Measurements from ENCODE around the gene CORO6. TPM values are rescaled to one million over a fixed set of nuclear protein-coding genes. Genes with fewer than 3 reads are reported as not detected.

CORO6 gene
- total and polyA plus RNA-seq, 2 of the 13 experiments (the other 11 are each of a cell fraction or from before 2014, with no cell fraction given), result 0.42 to 0.82 TPM

- TF ChIP-seq, protein P1, sequence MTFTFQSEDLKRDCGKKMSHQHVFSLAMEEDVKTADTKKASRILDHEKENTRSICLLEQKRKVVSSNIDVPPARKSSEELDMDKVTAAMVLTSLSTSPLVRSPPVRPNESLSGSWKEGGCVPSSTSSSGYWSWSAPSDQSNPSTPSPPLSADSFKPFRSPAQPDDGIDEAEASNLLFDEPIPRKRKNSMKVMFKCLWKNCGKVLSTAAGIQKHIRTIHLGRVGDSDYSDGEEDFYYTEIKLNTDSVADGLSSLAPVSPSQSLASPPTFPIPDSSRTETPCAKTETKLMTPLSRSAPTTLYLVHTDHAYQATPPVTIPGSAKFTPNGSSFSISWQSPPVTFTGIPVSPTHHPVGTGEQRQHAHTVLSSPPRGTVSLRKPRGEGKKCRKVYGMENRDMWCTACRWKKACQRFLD (CRISPR knock-in tag; IDR thresholded peaks at IDR 0.05; ENCODE audit: borderline replicate concordance), result no peak
- 0 out of 2 replicates have a peak, but pooled peaks have one; percentile 26 for TF ChIP-seq FOXO1 (CRISPR knock-in tag; IDR thresholded peaks at IDR 0.05)
- peak; percentile 69; the same call in 1 of the 2 replicates for TF ChIP-seq RCOR2 (CRISPR knock-in tag; IDR thresholded peaks at IDR 0.05)
- TF ChIP-seq TBX2 (CRISPR knock-in tag; IDR thresholded peaks at IDR 0.05; ENCODE audit: borderline replicate concordance), result peak; percentile 39; the same call in 1 of the 2 replicates
- no peak for TF ChIP-seq PTBP1 (IDR thresholded peaks at IDR 0.05; ENCODE audit: low read depth, low read length, poor library complexity, severe bottlenecking)
- 0 out of 2 replicates have a peak, but pooled peaks have one; percentile 22 for TF ChIP-seq MIER3 (CRISPR knock-in tag; IDR thresholded peaks at IDR 0.05; ENCODE audit: borderline replicate concordance)
- TF ChIP-seq CEBPB (IDR thresholded peaks at IDR 0.05; ENCODE audit: borderline replicate concordance, low read depth, low read length), result peak; percentile 56; the same call in 1 of the 2 replicates
- TF ChIP-seq SIX1 (CRISPR knock-in tag; IDR thresholded peaks at IDR 0.05; ENCODE audit: borderline replicate concordance), result peak; percentile 99
- no peak for TF ChIP-seq NONO (IDR thresholded peaks at IDR 0.05)
- TF ChIP-seq NONO (CRISPR knock-in tag; conservative IDR thresholded peaks at IDR 0.05), result no peak
- TF ChIP-seq POGZ (CRISPR knock-in tag; IDR thresholded peaks at IDR 0.05), result peak; percentile 48; the same call in 1 of the 2 replicates
- TF ChIP-seq ERF (CRISPR knock-in tag; IDR thresholded peaks at IDR 0.05), result no peak
- TF ChIP-seq FOXA3 (CRISPR knock-in tag; IDR thresholded peaks at IDR 0.05), result peak; percentile 34; the same call in 1 of the 2 replicates
- TF ChIP-seq RXRB (CRISPR knock-in tag; IDR thresholded peaks at IDR 0.05; ENCODE audit: borderline replicate concordance), result peak; percentile 67
- TF ChIP-seq ZNF331 (CRISPR knock-in tag; IDR thresholded peaks at IDR 0.05), result 0 out of 2 replicates have a peak, but pooled peaks have one; percentile 19
- TF ChIP-seq CEBPG (CRISPR knock-in tag; IDR thresholded peaks at IDR 0.05), result peak; percentile 68
- TF ChIP-seq RARA (CRISPR knock-in tag; IDR thresholded peaks at IDR 0.05), result peak; percentile 38
- TF ChIP-seq ISL2 (CRISPR knock-in tag; IDR thresholded peaks at IDR 0.05), result no peak
- peak; percentile 90 for TF ChIP-seq ESRRA (CRISPR knock-in tag; IDR thresholded peaks at IDR 0.05; ENCODE audit: low read depth)
- 0 out of 2 replicates have a peak, but pooled peaks have one; percentile 48 for TF ChIP-seq IRF2 (CRISPR knock-in tag; IDR thresholded peaks at IDR 0.05)
- no peak for TF ChIP-seq ETV6 (CRISPR knock-in tag; conservative IDR thresholded peaks at IDR 0.05)
- peak; percentile 49; the same call in 1 of the 2 replicates for TF ChIP-seq HMG20A (CRISPR knock-in tag; IDR thresholded peaks at IDR 0.05; ENCODE audit: borderline replicate concordance)
- TF ChIP-seq EP300 (IDR thresholded peaks at IDR 0.05; ENCODE audit: low read depth in 2 of 2, low read length in 2 of 2), result peak in 1 of 2 experiments; percentile 41; a peak in 1 of 4 replicates
- TF ChIP-seq EP300 (CRISPR knock-in tag; IDR thresholded peaks at IDR 0.05; ENCODE audit: borderline replicate concordance), result no peak
- peak; percentile 35; the same call in 1 of the 2 replicates for TF ChIP-seq HNF4G (IDR thresholded peaks at IDR 0.05; ENCODE audit: borderline replicate concordance, low read depth, low read length)
- TF ChIP-seq HNF4G (CRISPR knock-in tag; IDR thresholded peaks at IDR 0.05; ENCODE audit: borderline replicate concordance, low read depth), result no peak
- peak; percentile 92 for TF ChIP-seq HNF4A (CRISPR knock-in tag; IDR thresholded peaks at IDR 0.05)
- no peak for TF ChIP-seq KDM4B (CRISPR knock-in tag; IDR thresholded peaks at IDR 0.05)
- TF ChIP-seq NCOA2 (CRISPR knock-in tag; IDR thresholded peaks at IDR 0.05), result peak; percentile 39; the same call in 1 of the 2 replicates
- no peak for TF ChIP-seq ZNF414 (CRISPR knock-in tag; IDR thresholded peaks at IDR 0.05)
- 0 out of 2 replicates have a peak, but pooled peaks have one; percentile 26 for TF ChIP-seq NR2F2 (IDR thresholded peaks at IDR 0.05; ENCODE audit: borderline replicate concordance, low read depth)
- TF ChIP-seq SOX6 (IDR thresholded peaks at IDR 0.05), result no peak
- peak; percentile 73 for TF ChIP-seq SOX6 (CRISPR knock-in tag; IDR thresholded peaks at IDR 0.05)
- TF ChIP-seq GATAD2A (CRISPR knock-in tag; IDR thresholded peaks at IDR 0.05), result peak; percentile 61
These were observed 38.5 kb upstream of the CORO6 start (continued) for GRCh38 chr17:29661213-29661612.
